HL-60 (cell line): ENCODE results near the gene ACBD5.

Experiments used
- DNase-seq, 2 experiments: peaks; one replicate each; pipeline ENCODE4 v3.0.0-alpha.2; 2010 to 2020; ENCODE audit warnings: low read depth in 1 of 2, low spot score in 1 of 2
- H3K27ac ChIP-seq: fragments of 250-450 bp; sonication (Bioruptor Pico); replicated peaks from 2 replicates; pipeline ENCODE4 v1.5.1; 2020; ENCODE audit warnings: mild to moderate bottlenecking, moderate library complexity
- H3K27me3 ChIP-seq: fragments of 250-450 bp; sonication (Bioruptor Pico); 2 replicates; pipeline ENCODE4 v1.5.1; 2021; ENCODE audit warnings: mild to moderate bottlenecking, moderate library complexity; ENCODE audit not compliant: insufficient read depth, poor library complexity, severe bottlenecking
- H3K4me3 ChIP-seq: replicated peaks from 2 replicates; pipeline ENCODE4 v1.5.1; 2011; ENCODE audit warnings: mild to moderate bottlenecking, control low read depth, low read length; ENCODE audit not compliant: insufficient read depth
- CTCF ChIP-seq: IDR thresholded peaks from one replicate; pipeline ENCODE4 v1.5.1; 2011; ENCODE audit warnings: low read length, control low read depth, inconsistent platforms; ENCODE audit not compliant: insufficient read depth
- GABPA ChIP-seq: IDR thresholded peaks from 2 replicates; pipeline ENCODE4 v1.6.1; 2012; ENCODE audit warnings: low read depth
- POLR2AphosphoS5 ChIP-seq: IDR thresholded peaks from 2 replicates; pipeline ENCODE4 v1.6.1; 2012; ENCODE audit warnings: low read depth
- REST ChIP-seq: IDR thresholded peaks from 2 replicates; pipeline ENCODE4 v1.6.1; 2012; ENCODE audit warnings: low read depth; ENCODE audit not compliant: insufficient replicate concordance
- SPI1 ChIP-seq: IDR thresholded peaks from 2 replicates; pipeline ENCODE4 v1.6.1; 2012; ENCODE audit warnings: low read depth, mild to moderate bottlenecking, borderline replicate concordance

ACBD5 gene

DNA sequence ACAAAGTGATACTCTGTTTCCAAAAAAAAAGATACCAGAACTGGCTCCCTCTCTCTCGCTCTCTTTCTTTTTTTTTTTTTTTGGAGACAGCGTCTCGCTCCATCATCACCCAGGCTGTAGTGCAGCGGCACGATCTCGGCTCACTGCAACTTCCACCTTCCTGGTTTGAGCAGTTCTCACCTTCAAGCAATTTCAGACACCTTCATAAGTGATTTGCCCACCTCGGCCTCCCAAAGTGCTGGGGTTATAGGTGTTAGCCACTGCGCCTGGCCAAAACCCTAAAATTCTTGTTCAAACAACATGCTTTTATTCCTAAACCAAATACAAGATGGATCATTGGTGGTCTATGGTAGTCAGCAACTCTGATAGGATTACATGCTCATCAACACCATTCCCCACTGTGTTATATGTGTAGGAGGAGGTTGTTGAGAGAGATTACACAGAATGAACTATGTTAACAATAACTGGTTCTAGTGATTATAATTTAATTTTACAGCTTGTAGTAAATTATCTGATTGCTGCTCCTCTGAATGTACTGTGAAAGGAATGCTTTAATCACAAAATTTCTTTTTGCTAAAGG lies 15.5 kb downstream of the ACBD5 start:
- H3K27me3 ChIP-seq = no peaks in the 10 kb centered on the region
- TF ChIP-seq SPI1 = no peak
- TF ChIP-seq POLR2AphosphoS5 = no peak
- no peak for TF ChIP-seq REST
- no peak for TF ChIP-seq CTCF
- no peak for TF ChIP-seq GABPA

GRCh38 chr10:27223964-27224363 lies 16.6 kb downstream of the ACBD5 start:
- TF ChIP-seq REST (no peak), SPI1 (no peak), GABPA (no peak), CTCF (no peak), POLR2AphosphoS5 (no peak)
- Histone ChIP-seq H3K27ac (no peak overlapping the region), H3K4me3 (no peak overlapping the region), H3K27me3 (no peaks in the 10 kb centered on the region)
- DNase-seq = peak in 1 of 2 experiments; percentile 29

More for the DNA sequence above, 15.5 kb downstream of the ACBD5 start:
- Histone ChIP-seq H3K4me3 (no peak overlapping the region), H3K27ac (no peak overlapping the region)
- no peak for DNase-seq

GRCh38 chr10:27207350-27207749 lies 33.2 kb downstream of the ACBD5 start:
- Histone ChIP-seq H3K27ac (no peak overlapping the region), H3K27me3 (no peaks in the 10 kb centered on the region), H3K4me3 (no peak overlapping the region)
- TF ChIP-seq REST (no peak), POLR2AphosphoS5 (no peak)
- no peak for DNase-seq
